Measurements from ENCODE around the gene BPIFA1. TPM values are rescaled to one million over a fixed set of nuclear protein-coding genes. Genes with fewer than 3 reads are reported as not detected.

BPIFA1 gene
- total and polyA plus RNA-seq, 9 of the 15 experiments (the other 6 are each of a cell fraction or from before 2014, with no cell fraction given): not detected

DNA sequence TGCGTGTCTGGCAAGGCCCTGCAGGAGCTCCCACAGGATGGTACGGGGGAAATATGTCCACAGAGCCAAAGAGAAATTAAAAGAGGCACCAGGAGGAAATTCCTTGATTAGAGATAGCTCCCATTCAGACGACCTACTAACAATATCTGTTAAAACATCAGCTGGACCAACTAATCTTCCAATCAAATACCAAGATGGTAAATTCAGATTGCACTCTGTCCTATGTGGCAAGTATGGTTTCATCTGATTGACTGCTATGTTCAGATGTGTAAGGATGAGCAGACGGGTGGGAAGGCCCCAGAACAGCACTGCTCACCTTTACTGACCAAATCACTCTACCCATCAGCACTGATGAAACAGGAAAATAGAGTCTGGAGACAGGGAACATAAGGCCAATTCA is 48.3 kb upstream of the BPIFA1 start:
- no peaks in the 10 kb centered on the region for H3K9me1 ChIP-seq (ENCODE audit: control insufficient read depth, insufficient read depth, low read length)
- H3K27ac ChIP-seq (ENCODE audit: extremely low read depth, low read depth, low read length): no peak overlapping the region
- POLR2A ChIA-PET: no interaction called here
- H3K79me2 ChIP-seq (ENCODE audit: control insufficient read depth, insufficient read depth, low read length): no peaks in the 10 kb centered on the region
- intact Hi-C loops (cut with micrococcal nuclease): no loop called here
- no peak overlapping the region for H3K4me3 ChIP-seq
- DNase-seq (ENCODE audit: extremely low read depth in 1 of 4, low spot score in 3 of 4) (no peak), FAIRE-seq (no peak), ATAC-seq (no peak)
- WGBS (ENCODE audit: insufficient coverage, low coverage, missing lambda C conversion rate): 2% methylated on average over 4 of the region's 4 CpGs
- H3K4me1 ChIP-seq (replicated peaks in 1 of 2; ENCODE audit: control insufficient read depth in 2 of 2, insufficient read depth in 2 of 2, low read length in 2 of 2): no peaks in the 10 kb centered on the region; a peak in 1 of 5 replicates
- TF ChIP-seq CBX1 (IDR thresholded peaks at IDR 0.05; ENCODE audit: low read depth) (no peak), SLC30A9 (CRISPR knock-in tag; IDR thresholded peaks at IDR 0.05) (no peak), KAT2B (IDR thresholded peaks at IDR 0.05; ENCODE audit: low read depth, low read length) (no peak), ZNF263 (CRISPR knock-in tag; IDR thresholded peaks at IDR 0.05; ENCODE audit: borderline replicate concordance) (no peak), STAG1 (CRISPR knock-in tag; IDR thresholded peaks at IDR 0.05; ENCODE audit: borderline replicate concordance) (no peak), PCBP2 (IDR thresholded peaks at IDR 0.05; ENCODE audit: low read depth, low read length, poor library complexity, severe bottlenecking) (no peak), IRF2 (CRISPR knock-in tag; IDR thresholded peaks at IDR 0.05) (no peak), CTBP1 (IDR thresholded peaks at IDR 0.05; ENCODE audit: borderline replicate concordance) (no peak), ZC3H8 (IDR thresholded peaks at IDR 0.05) (no peak), ZNF444 (CRISPR knock-in tag; IDR thresholded peaks at IDR 0.05) (no peak), GABPB2 (CRISPR knock-in tag; conservative IDR thresholded peaks at IDR 0.05) (no peak), FOS (IDR thresholded peaks at IDR 0.05; ENCODE audit: extremely low read depth, insufficient read length) (no peak), HNRNPL (IDR thresholded peaks at IDR 0.05; ENCODE audit: low read depth, low read length) (no peak)
- TF ChIP-seq, protein P1, sequence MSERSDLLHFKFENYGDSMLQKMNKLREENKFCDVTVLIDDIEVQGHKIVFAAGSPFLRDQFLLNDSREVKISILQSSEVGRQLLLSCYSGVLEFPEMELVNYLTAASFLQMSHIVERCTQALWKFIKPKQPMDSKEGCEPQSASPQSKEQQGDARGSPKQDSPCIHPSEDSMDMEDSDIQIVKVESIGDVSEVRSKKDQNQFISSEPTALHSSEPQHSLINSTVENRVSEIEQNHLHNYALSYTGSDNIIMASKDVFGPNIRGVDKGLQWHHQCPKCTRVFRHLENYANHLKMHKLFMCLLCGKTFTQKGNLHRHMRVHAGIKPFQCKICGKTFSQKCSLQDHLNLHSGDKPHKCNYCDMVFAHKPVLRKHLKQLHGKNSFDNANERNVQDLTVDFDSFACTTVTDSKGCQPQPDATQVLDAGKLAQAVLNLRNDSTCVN (CRISPR knock-in tag; IDR thresholded peaks at IDR 0.05): no peak
- TF ChIP-seq, protein P2, sequence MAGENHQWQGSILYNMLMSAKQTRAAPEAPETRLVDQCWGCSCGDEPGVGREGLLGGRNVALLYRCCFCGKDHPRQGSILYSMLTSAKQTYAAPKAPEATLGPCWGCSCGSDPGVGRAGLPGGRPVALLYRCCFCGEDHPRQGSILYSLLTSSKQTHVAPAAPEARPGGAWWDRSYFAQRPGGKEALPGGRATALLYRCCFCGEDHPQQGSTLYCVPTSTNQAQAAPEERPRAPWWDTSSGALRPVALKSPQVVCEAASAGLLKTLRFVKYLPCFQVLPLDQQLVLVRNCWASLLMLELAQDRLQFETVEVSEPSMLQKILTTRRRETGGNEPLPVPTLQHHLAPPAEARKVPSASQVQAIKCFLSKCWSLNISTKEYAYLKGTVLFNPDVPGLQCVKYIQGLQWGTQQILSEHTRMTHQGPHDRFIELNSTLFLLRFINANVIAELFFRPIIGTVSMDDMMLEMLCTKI (IDR thresholded peaks at IDR 0.05; ENCODE audit: partially characterized antibody): no peak
- no peaks in the 10 kb centered on the region; the same call in 1 of the 2 replicates for H4K20me1 ChIP-seq (replicated peaks; ENCODE audit: control insufficient read depth, insufficient read depth, low read length)
- no peak overlapping the region for H3K9ac ChIP-seq (ENCODE audit: insufficient read depth in 1 of 2, low read depth in 2 of 2, low read length in 2 of 2)
- no peak overlapping the region for H2AFZ ChIP-seq (ENCODE audit: low read depth, low read length)
- BruUV-seq (replicated peaks): no TSS peak
- peaks cover 6 to 17% of the 10 kb centered on the region in 2 experiments; a peak in 3 of 5 replicates for H3K27me3 ChIP-seq (ENCODE audit: control insufficient read depth in 2 of 2, insufficient read depth in 2 of 2, low read length in 2 of 2)
- CTCF ChIA-PET (ENCODE audit: low intra/inter-chr PET ratio): no interaction called here
- no peak overlapping the region for H3K4me2 ChIP-seq (ENCODE audit: insufficient read depth, low read length)
- in situ Hi-C loops (cut with MboI): no loop called here
- H3K9me3 ChIP-seq (replicated peaks; ENCODE audit: control insufficient read depth, insufficient read depth, low read depth, low read length): no peaks in the 10 kb centered on the region; the same call in 1 of the 2 replicates
- H3K36me3 ChIP-seq (ENCODE audit: control insufficient read depth, insufficient read depth, low read length): no peaks in the 10 kb centered on the region

Measured in K562 (cell line).